GM18870 (cell line): Measurements from ENCODE around the gene KRT33B.
"Not testable (repeated sequence)": the region's sequence is repeated elsewhere in the genome, so short reads cannot be mapped to it uniquely, and the experiment has no call there.

Experiments
- ATAC-seq: cut with Tn5 transposase; IDR thresholded peaks from one replicate; pipeline ENCODE4 v1.9.1; 2021; ENCODE audit warnings: moderate library complexity; ENCODE audit not compliant: unreplicated experiment

Gene KRT33B

DNA sequence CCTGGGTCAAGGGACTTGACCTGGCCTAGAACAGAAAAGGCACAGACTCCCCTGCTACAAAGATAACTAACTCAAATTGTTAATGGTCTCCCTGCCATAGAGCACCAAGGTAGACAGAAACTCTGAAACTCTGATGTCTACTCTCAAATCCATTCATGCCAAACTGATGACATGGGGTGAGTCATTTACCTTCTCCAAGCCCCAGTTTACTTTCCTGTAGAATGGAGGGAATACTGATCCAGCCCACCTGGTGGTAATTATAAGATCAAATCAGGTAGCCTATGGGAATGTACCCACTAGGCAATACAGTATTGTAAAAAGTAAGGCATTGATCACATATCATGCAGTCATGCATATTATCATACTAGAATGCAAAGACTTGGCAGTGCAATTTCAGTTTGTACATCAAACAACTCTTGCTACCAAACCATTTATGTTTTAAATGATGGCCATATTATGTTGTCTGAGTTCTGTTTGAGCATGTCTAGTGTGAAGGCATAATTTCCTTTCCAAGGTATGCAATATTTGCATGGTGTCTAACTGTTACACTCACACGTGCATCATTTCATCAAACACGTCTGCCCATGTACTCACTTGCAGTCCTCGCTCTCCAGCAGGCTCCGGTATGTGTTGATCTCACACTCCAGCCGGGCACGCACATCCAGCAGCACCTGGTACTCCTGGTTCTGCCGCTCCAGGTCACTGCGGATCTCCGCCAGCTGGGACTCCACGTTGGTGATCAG lies 24.8 kb upstream of the KRT33B start:
- ATAC-seq: no peak

DNA sequence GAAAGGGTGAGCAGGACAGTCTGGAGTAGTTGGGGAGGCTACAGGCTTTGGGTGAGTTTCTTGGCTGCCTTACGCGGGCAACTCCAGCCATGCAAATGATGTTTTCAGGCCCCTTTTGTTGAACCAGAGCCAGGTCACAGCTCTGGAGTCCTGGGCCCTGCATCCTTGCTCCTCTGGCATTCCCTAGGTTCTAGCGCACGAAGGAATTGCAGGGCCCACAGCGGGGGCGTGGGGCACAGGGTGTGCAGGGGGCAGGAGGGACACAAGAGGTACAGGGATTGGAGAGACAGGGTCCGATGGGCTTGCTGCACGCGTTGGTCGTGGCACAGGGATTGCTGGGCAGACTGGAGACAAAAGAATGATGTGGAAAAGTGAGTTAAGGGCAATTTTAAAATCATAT lies 24.2 kb upstream of the KRT33B start:
- no peak for ATAC-seq

GRCh38 chr17:41393294-41393693 lies 23.7 kb upstream of the KRT33B start:
- ATAC-seq: no peak

GRCh38 chr17:41392278-41392677 lies 22.7 kb upstream of the KRT33B start:
- ATAC-seq: no peak

DNA sequence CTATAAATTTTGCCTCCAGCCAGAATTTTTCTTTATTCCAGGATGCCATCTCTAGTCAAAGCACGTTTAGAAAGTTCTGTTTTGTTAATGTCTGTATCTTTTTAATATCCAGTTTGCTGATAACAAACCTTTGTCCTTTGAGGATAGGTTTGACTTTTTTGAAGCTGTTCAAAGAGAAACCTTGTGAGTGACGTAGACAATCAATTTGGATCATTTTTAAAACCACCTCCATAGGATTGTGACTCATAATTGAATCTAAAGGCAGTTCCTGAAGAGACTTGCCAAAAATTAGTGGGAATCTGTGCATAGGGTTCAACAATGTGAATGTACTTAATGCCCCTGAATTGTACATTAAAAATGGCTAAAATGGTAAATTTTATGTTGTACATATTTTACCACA lies 21.9 kb upstream of the KRT33B start:
- no peak for ATAC-seq

DNA sequence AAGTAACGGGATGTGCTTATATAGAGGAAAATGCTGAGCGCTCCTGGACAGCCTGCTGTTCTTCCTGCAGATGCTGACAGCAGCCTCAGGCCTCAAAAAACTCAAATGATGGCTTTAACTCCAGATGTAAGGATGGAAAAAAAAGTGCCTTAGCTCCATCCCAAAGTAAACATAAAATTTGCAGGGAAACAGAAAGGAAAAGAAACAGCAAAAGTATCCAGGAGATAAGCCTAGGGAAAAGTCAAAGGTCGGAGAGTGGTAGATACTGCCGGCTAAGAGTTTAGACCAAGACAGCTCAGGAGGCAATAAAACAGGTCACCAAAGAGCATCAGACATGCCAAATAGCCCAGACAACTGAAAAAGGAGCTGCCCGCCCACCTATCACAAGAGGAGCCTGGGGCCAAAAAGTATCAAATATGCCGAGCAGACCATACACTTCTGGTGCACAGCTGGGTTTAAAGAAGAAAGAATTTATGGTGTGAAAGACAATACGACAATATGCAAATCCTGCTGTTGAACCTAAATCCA lies 20.9 kb upstream of the KRT33B start:
- ATAC-seq: no peak

DNA sequence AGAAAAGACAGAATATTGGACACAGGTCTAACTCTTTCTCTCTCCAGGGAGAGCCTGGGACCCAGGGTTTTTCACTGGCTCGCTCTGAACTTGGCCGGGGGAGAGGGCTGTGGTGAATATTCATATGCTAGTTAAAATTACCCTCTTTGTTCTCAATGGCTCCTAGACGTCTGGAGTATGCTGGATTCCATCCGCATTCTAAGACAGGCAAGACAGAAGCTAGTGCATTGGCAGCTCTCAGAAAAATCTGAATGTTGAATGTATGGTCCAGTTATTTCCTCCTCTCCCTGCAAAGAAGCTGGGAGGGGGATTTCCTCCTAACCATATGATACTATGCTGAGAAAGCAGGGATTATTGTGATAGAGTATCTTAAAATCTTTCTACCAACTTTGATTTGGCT lies 18.1 kb upstream of the KRT33B start:
- no peak for ATAC-seq

DNA sequence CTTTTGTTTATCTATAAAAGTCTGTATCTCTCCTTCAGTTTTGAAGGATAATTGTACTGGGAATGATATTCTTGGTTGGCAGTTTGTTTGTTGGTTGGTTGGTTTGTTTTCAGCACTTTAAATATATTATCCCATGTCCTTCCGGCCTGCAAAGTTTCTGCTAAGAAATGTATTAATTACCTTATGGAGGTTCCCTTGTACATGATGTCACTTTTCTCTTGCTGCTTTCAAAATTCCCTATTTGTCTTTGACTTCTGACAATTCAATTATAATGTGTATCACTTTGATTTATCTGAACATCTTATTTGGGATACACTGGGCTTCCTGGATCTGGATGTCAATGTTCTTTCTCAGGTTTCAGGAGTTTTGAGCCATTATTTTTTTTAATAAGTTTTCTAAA lies 16.6 kb upstream of the KRT33B start:
- ATAC-seq: no peak

DNA sequence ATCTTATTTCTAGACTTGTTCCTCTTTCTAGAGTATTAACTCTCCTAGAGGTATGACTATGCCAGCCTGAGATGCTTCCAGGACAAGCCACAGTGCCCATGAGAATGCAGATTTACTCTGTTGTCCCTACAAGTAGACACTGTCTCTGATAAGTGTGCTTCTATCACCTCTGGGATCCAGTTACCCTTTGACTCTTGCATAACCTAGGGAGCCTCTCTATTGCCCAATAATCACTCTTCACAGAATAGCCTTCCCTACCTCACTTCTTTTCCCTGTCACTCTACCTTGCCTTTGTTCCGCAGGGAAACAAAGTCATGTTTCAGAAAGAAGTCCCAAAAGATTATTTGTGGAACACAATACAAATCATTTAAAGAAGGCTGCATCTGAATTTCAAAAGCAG lies 14.1 kb upstream of the KRT33B start:
- no peak for ATAC-seq

- ATAC-seq: no peak
Measured at GRCh38 chr17:41382394-41382793, 12.8 kb upstream of the KRT33B start.

DNA sequence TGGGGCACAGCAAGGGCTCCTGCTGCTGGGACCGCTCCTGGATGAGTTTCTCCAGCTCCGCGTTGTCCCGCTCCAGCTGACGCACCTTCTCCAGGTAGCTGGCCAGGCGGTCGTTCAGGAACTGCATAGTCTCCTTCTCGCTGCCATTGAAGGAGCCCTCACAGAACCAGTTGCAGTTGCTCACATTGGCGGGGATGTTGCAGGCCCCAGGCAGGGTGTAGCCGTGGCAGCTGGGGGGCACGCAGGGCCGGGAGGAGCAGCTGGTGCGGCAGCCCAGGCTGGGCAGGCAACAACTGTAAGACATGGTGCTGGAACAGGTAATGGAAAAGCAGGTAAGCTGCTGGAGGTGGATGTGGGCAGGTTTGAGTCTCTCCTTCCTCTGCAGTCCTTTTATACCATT lies 12.3 kb upstream of the KRT33B start, which contains the start of gene KRT34:
TSS of gene KRT34 (minus strand) at position 364 of the 400 bp plus-strand sequence. CDS start at position 304, 60 bp downstream.
- not testable (repeated sequence) for ATAC-seq

DNA sequence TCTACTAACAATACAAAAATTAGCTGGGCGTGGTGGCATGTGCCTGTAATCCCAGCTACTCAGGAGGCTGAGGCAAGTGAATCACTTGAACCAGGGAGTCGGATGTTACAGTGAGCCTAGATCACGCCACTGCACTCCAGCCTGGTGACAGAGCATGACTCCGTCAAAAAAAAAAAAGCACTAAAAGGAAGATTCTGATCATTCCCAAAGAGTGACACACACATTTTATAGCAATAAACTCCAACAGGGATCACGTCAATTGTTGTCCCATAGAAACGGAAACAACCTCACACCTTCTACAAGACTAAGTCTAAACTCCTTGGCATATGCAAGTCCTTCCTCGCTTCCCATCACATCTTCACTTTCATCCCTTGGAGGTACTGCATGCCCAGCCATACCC lies 10.5 kb upstream of the KRT33B start:
- ATAC-seq: not testable (repeated sequence)

DNA sequence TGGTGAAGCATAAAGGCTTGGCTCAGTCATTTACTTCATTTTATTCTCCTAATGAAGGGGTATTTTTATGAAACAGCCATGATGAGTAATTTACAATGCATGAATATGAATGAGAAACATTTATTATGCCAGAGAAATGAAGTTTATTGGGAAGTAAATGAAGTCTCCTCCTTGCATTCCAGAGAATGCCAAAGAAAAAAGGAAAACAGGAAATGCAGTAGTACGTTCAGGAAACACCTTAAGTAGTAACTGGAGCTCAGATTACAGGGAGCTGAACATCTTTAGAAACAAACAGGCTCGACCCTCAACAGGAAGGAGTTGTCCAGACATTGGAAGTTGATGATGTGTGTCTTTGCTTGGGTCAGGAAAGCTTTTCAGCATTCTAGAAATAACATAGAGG lies 7.9 kb upstream of the KRT33B start:
- no peak for ATAC-seq

DNA sequence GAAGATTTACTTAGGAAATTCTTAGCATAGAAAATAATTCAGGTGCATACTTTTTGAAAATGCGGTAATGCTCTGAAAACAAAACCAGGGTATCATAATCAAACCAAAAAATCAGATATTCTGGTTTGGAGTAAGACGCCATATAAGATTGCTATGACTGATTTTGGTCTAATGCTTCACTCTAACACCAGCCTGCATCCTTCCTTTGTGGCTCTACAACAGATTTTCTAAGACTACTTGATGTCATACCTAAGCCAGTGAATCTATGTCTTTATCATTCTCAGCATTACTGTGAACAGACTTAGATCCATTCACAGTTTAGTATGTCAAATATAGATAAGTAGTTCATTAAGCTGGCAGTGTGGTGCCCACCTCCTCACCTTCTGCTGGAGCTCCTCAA lies 590 bp downstream of the KRT33B start:
- no peak for ATAC-seq

DNA sequence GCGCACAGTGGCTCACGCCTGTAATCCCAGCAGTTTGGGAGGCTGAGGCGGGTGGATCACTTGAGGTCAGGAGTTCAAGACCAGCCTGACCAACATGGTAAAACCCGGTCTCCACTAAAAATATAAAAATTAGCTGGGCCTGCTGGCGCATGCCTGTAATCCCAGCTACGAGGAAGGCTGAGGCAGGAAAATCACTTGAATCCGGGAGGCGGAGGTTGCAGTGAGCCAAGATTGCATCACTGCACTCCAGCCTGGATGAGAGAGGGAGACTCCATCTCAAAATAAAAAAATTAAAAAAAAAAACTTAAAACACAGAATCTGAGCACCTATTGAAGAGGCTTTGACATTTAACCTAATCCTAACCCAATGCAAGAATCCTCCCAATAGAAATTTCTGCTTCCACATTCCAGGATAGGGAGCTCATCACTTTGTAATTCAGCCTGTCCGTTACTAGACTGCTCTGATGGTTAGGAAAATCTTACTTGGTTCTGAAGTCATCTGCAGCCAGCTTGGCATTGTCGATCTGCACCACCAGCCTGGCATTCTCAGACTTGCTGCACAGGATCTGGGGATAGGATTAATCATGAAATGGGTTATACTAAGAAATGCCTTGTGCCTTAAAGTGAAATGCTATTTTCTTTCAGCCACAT lies 2.1 kb downstream of the KRT33B start:
- ATAC-seq: no peak

DNA sequence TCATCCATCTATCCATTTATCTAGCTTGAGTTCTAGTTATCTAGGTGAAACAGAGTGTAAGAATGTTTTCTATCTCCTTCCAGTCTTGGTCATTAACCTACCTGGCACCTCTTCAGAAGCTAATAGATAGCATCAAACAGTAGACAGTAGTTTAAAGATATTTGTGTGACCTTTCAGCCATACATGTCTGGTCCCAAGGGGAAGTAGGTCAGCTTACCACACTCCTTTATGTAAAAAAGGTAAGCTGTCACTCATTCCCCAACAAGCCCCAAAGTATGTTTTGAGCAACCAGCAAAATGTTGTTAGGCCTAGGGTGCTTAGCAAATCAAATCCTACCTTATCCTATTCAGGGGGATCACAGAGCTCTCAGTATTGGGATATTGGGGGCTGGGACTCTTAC lies 3.5 kb downstream of the KRT33B start:
- no peak for ATAC-seq

DNA sequence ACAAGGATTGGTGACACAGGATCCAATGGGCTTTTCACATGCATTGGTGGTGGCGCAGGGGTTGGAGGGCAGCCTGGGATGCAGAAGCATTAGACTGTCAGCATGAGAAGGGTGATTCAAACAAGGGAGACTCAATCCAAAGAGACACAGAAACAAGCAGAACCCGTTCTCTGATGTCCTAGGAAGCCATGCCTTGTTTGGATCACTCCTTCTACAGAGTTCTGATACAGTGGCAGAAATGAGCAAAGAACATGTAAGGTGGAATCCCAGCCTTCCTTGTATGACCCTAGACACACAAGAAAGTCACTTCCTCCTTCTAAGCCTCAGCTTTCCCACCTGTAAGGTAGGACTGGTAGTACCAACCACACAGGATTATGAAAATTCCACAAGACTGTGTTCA lies 5.7 kb downstream of the KRT33B start:
- no peak for ATAC-seq

GRCh38 chr17:41360296-41360995 lies 9.2 kb downstream of the KRT33B start:
- ATAC-seq: no peak

- ATAC-seq: no peak
Measured at GRCh38 chr17:41354536-41354935, 15.1 kb downstream of the KRT33B start.

- ATAC-seq: no peak
Measured at GRCh38 chr17:41352597-41353366, 16.8 kb downstream of the KRT33B start.

- no peak for ATAC-seq
Measured at GRCh38 chr17:41351177-41351576, 18.4 kb downstream of the KRT33B start.
